Astrocyte (in vitro differentiated cells and primary cell): ENCODE data around the gene STK32B. TPM values are rescaled to one million over a fixed set of nuclear protein-coding genes. Genes with fewer than 3 reads are reported as not detected.

Experiments
- DNase-seq: peaks from one replicate; pipeline ENCODE4 v3.0.0-alpha.2; 2010; ENCODE audit warnings: low read depth
- FAIRE-seq: peaks from 2 replicates; lab custom pipeline; 2011; peaks lifted over from hg19 to GRCh38; lab: Jason Lieb, UNC
- H2AFZ ChIP-seq: 2 replicates; pipeline ENCODE4 v1.6.0; 2012; ENCODE audit warnings: low read depth, low read length, inconsistent platforms
- H3K27ac ChIP-seq: 2 replicates; pipeline ENCODE4 v1.5.1; 2011; ENCODE audit warnings: low read depth, low read length, inconsistent platforms
- H3K27me3 ChIP-seq: 2 replicates; pipeline ENCODE4 v1.6.0; 2011; ENCODE audit warnings: low read length, inconsistent platforms; ENCODE audit not compliant: insufficient read depth
- H3K36me3 ChIP-seq: 2 replicates; pipeline ENCODE4 v1.5.1; 2011; ENCODE audit warnings: low read length, inconsistent platforms; ENCODE audit not compliant: insufficient read depth
- H3K4me1 ChIP-seq: 2 replicates; pipeline ENCODE4 v1.5.1; 2011; ENCODE audit warnings: low read length, inconsistent platforms; ENCODE audit not compliant: insufficient read depth
- H3K4me2 ChIP-seq: 2 replicates; pipeline ENCODE4 v1.6.0; 2012; ENCODE audit warnings: low read length, inconsistent platforms
- H3K4me3 ChIP-seq: 2 replicates; pipeline ENCODE4 v1.5.1; 2011; ENCODE audit warnings: low read depth, mild to moderate bottlenecking, low read length, inconsistent platforms; ENCODE audit not compliant: insufficient read depth
- H3K79me2 ChIP-seq: 2 replicates; pipeline ENCODE4 v1.6.0; 2012; ENCODE audit warnings: mild to moderate bottlenecking, low read length, inconsistent platforms; ENCODE audit not compliant: insufficient read depth
- H3K9ac ChIP-seq: 2 replicates; pipeline ENCODE4 v1.6.0; 2012; ENCODE audit warnings: mild to moderate bottlenecking, low read length, inconsistent platforms
- H3K9me3 ChIP-seq: 2 replicates; pipeline ENCODE4 v1.5.1; 2012; ENCODE audit warnings: low read depth, mild to moderate bottlenecking, low read length, inconsistent platforms; ENCODE audit not compliant: insufficient read depth
- H4K20me1 ChIP-seq: 2 replicates; pipeline ENCODE4 v1.6.0; 2012; ENCODE audit warnings: low read length, inconsistent platforms; ENCODE audit not compliant: insufficient read depth
- H3K27ac Mint-ChIP-seq: one replicate; pipeline ENCODE4 v1.8.0; 2021; ENCODE audit warnings: mild to moderate bottlenecking, mixed read lengths; ENCODE audit not compliant: unreplicated experiment
- H3K27me3 Mint-ChIP-seq: one replicate; pipeline ENCODE4 v1.8.0; 2021; ENCODE audit warnings: low read depth, mixed read lengths; ENCODE audit not compliant: unreplicated experiment
- H3K36me3 Mint-ChIP-seq: one replicate; pipeline ENCODE4 v1.8.0; 2021; ENCODE audit warnings: low read depth, mixed read lengths; ENCODE audit not compliant: unreplicated experiment
- H3K4me1 Mint-ChIP-seq: one replicate; pipeline ENCODE4 v1.8.0; 2021; ENCODE audit warnings: low read depth, mixed read lengths; ENCODE audit not compliant: unreplicated experiment
- H3K4me3 Mint-ChIP-seq: one replicate; pipeline ENCODE4 v1.8.0; 2021; ENCODE audit warnings: mild to moderate bottlenecking, moderate library complexity, mixed read lengths; ENCODE audit not compliant: unreplicated experiment
- H3K9me3 Mint-ChIP-seq: one replicate; pipeline ENCODE4 v1.8.0; 2021; ENCODE audit warnings: mild to moderate bottlenecking, mixed read lengths; ENCODE audit not compliant: unreplicated experiment
- CTCF ChIP-seq: IDR thresholded peaks from 2 replicates; pipeline ENCODE4 v1.5.1; 2011; ENCODE audit warnings: low read depth, mild to moderate bottlenecking, inconsistent platforms, low read length, moderate library complexity; ENCODE audit not compliant: insufficient read depth
- EZH2 ChIP-seq: IDR thresholded peaks from 2 replicates; pipeline ENCODE4 v1.6.1; 2012; ENCODE audit warnings: mild to moderate bottlenecking, low read length, inconsistent platforms; ENCODE audit not compliant: insufficient read depth
- total RNA-seq: library from RNA; stranded (reverse); gene quantifications from 2 replicates; pipeline ENCODE4 v1.2.1, GENCODE V29; 2021

STK32B gene
- total RNA-seq, 1 donor from 2014 or later: 2.9 TPM

DNA sequence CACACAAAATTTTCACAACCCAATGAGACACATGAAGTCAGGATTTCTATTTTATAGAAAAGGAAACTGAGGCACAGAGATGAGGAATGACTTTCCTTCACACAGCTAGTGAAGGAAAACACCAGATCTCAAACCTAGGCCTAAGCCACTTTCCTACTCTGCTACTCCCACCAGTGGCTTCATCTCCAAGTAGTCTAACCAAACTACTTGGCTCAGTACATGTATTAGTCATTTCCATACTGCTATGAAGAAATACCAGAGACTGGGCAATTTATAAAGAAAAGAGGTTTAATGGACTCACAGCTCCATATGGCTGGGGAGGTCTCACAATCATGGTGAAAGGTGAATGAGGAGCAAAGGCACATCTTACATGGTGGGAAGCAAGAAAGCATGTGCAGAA is 460.5 kb downstream of the STK32B start:
- peak; percentile 42 for DNase-seq
- peaks cover 4% of the 10 kb centered on the region for H3K36me3 Mint-ChIP-seq
- no peak overlapping the region for H2AFZ ChIP-seq
- H3K4me2 ChIP-seq: no peak overlapping the region
- H3K79me2 ChIP-seq: no peaks in the 10 kb centered on the region
- H3K9ac ChIP-seq: no peak overlapping the region
- H3K4me3 ChIP-seq: no peak overlapping the region
- no peak overlapping the region for H3K4me3 Mint-ChIP-seq
- no peak overlapping the region for H3K27ac Mint-ChIP-seq
- no peaks in the 10 kb centered on the region for H3K36me3 ChIP-seq
- H3K27me3 Mint-ChIP-seq: no peaks in the 10 kb centered on the region
- no peak overlapping the region for H3K27ac ChIP-seq
- H3K4me1 Mint-ChIP-seq: no peaks in the 10 kb centered on the region
- no peaks in the 10 kb centered on the region for H3K4me1 ChIP-seq
- H3K9me3 Mint-ChIP-seq: peaks cover 12% of the 10 kb centered on the region
- no peaks in the 10 kb centered on the region for H3K9me3 ChIP-seq
- FAIRE-seq: no peak
- no peaks in the 10 kb centered on the region for H4K20me1 ChIP-seq
- no peaks in the 10 kb centered on the region for H3K27me3 ChIP-seq
- TF ChIP-seq EZH2 (no peak), CTCF (no peak)

GRCh38 chr4:5515646-5516045 is 464.4 kb downstream of the STK32B start:
- no peak overlapping the region for H2AFZ ChIP-seq
- DNase-seq (no peak), FAIRE-seq (no peak)
- Mint-ChIP-seq H3K4me3 (no peak overlapping the region), H3K4me1 (no peaks in the 10 kb centered on the region), H3K9me3 (peaks cover 19% of the 10 kb centered on the region), H3K27ac (no peak overlapping the region), H3K27me3 (no peaks in the 10 kb centered on the region), H3K36me3 (peaks cover 5% of the 10 kb centered on the region)
- no peaks in the 10 kb centered on the region for H3K27me3 ChIP-seq
- no peak overlapping the region for H3K4me2 ChIP-seq
- H3K36me3 ChIP-seq: no peaks in the 10 kb centered on the region
- no peak for TF ChIP-seq EZH2
- no peak for TF ChIP-seq CTCF
- H4K20me1 ChIP-seq: no peaks in the 10 kb centered on the region
- H3K27ac ChIP-seq: no peak overlapping the region
- H3K9ac ChIP-seq: no peak overlapping the region
- no peaks in the 10 kb centered on the region for H3K79me2 ChIP-seq
- no peaks in the 10 kb centered on the region for H3K9me3 ChIP-seq
- no peaks in the 10 kb centered on the region for H3K4me1 ChIP-seq
- no peak overlapping the region for H3K4me3 ChIP-seq

- peaks cover 15% of the 10 kb centered on the region for H3K9me3 Mint-ChIP-seq
- no peak overlapping the region for H3K4me3 ChIP-seq
- H3K79me2 ChIP-seq: no peaks in the 10 kb centered on the region
- TF ChIP-seq EZH2 (no peak), CTCF (no peak)
- H3K4me2 ChIP-seq: no peak overlapping the region
- H3K36me3 ChIP-seq: no peaks in the 10 kb centered on the region
- peaks cover 5% of the 10 kb centered on the region for H3K36me3 Mint-ChIP-seq
- H3K27me3 ChIP-seq: no peaks in the 10 kb centered on the region
- H3K4me3 Mint-ChIP-seq: no peak overlapping the region
- no peaks in the 10 kb centered on the region for H3K4me1 ChIP-seq
- FAIRE-seq (no peak), DNase-seq (no peak)
- H3K27ac ChIP-seq: no peak overlapping the region
- H3K9ac ChIP-seq: no peak overlapping the region
- no peak overlapping the region for H2AFZ ChIP-seq
- H3K9me3 ChIP-seq: no peaks in the 10 kb centered on the region
- no peaks in the 10 kb centered on the region for H3K4me1 Mint-ChIP-seq
- H4K20me1 ChIP-seq: no peaks in the 10 kb centered on the region
- no peak overlapping the region for H3K27ac Mint-ChIP-seq
- H3K27me3 Mint-ChIP-seq: no peaks in the 10 kb centered on the region
Measured at GRCh38 chr4:5517372-5517771, 466.1 kb downstream of the STK32B start.
